GM21528 (cell line): ENCODE data around the gene GRIP1.

Source experiments
- ATAC-seq: cut with Tn5 transposase; IDR thresholded peaks from one replicate; pipeline ENCODE4 v1.9.1; 2021; ENCODE audit warnings: mild to moderate bottlenecking, moderate library complexity; ENCODE audit not compliant: unreplicated experiment, low FRiP score

Gene GRIP1

GRCh38 chr12:66352197-66352596 is 326.7 kb downstream of the GRIP1 start:
- no peak for ATAC-seq

- ATAC-seq = no peak
Observed at GRCh38 chr12:66351301-66351700, 327.6 kb downstream of the GRIP1 start.

GRCh38 chr12:66345956-66346355 is 332.9 kb downstream of the GRIP1 start:
- ATAC-seq = no peak

GRCh38 chr12:66345212-66345611 is 333.7 kb downstream of the GRIP1 start:
- ATAC-seq = no peak

GRCh38 chr12:66341126-66341525 is 337.8 kb downstream of the GRIP1 start:
- ATAC-seq = no peak

- ATAC-seq = no peak
Observed at GRCh38 chr12:66340131-66340530, 338.7 kb downstream of the GRIP1 start.

GRCh38 chr12:66337381-66338010 is 341.4 kb downstream of the GRIP1 start:
- no peak for ATAC-seq

GRCh38 chr12:66335746-66336145 is 343.1 kb downstream of the GRIP1 start:
- no peak for ATAC-seq

GRCh38 chr12:66331814-66332213 is 347.1 kb downstream of the GRIP1 start:
- ATAC-seq = no peak

GRCh38 chr12:66331016-66331415 is 347.9 kb downstream of the GRIP1 start:
- ATAC-seq = no peak

GRCh38 chr12:66329941-66330340 is 348.9 kb downstream of the GRIP1 start:
- no peak for ATAC-seq

GRCh38 chr12:66323017-66323416 is 355.9 kb downstream of the GRIP1 start:
- no peak for ATAC-seq

- no peak for ATAC-seq
Observed at GRCh38 chr12:66321435-66321834, 357.4 kb downstream of the GRIP1 start.

- ATAC-seq = no peak
Observed at GRCh38 chr12:66320996-66321395, 357.9 kb downstream of the GRIP1 start.

GRCh38 chr12:66319266-66319954 is 359.5 kb downstream of the GRIP1 start:
- peak; percentile 67 for ATAC-seq

GRCh38 chr12:66314278-66314677 is 364.6 kb downstream of the GRIP1 start:
- no peak for ATAC-seq

- ATAC-seq = no peak
Observed at GRCh38 chr12:66312189-66312588, 366.7 kb downstream of the GRIP1 start.

- no peak for ATAC-seq
Observed at GRCh38 chr12:66309606-66310005, 369.3 kb downstream of the GRIP1 start.

GRCh38 chr12:66304296-66304900 is 374.5 kb downstream of the GRIP1 start:
- ATAC-seq = no peak

- ATAC-seq = peak; percentile 35
Observed at GRCh38 chr12:66303316-66303804, 375.5 kb downstream of the GRIP1 start.

- no peak for ATAC-seq
Observed at GRCh38 chr12:66302827-66303169, 376.1 kb downstream of the GRIP1 start.
